Astrocyte (in vitro differentiated cells and primary cell): ENCODE data around the gene VCL. TPM values are rescaled to one million over a fixed set of nuclear protein-coding genes. Genes with fewer than 3 reads are reported as not detected.
"Not testable (repeated sequence)": the region's sequence is repeated elsewhere in the genome, so short reads cannot be mapped to it uniquely, and the experiment has no call there.

ENCODE experiments used
- DNase-seq: peaks from one replicate; pipeline ENCODE4 v3.0.0-alpha.2; 2010; ENCODE audit warnings: low read depth
- FAIRE-seq: peaks from 2 replicates; lab custom pipeline; 2011; peaks lifted over from hg19 to GRCh38; lab: Jason Lieb, UNC
- H2AFZ ChIP-seq: 2 replicates; pipeline ENCODE4 v1.6.0; 2012; ENCODE audit warnings: low read depth, low read length, inconsistent platforms
- H3K27ac ChIP-seq: 2 replicates; pipeline ENCODE4 v1.5.1; 2011; ENCODE audit warnings: low read depth, low read length, inconsistent platforms
- H3K27me3 ChIP-seq: 2 replicates; pipeline ENCODE4 v1.6.0; 2011; ENCODE audit warnings: low read length, inconsistent platforms; ENCODE audit not compliant: insufficient read depth
- H3K36me3 ChIP-seq: 2 replicates; pipeline ENCODE4 v1.5.1; 2011; ENCODE audit warnings: low read length, inconsistent platforms; ENCODE audit not compliant: insufficient read depth
- H3K4me1 ChIP-seq: 2 replicates; pipeline ENCODE4 v1.5.1; 2011; ENCODE audit warnings: low read length, inconsistent platforms; ENCODE audit not compliant: insufficient read depth
- H3K4me2 ChIP-seq: 2 replicates; pipeline ENCODE4 v1.6.0; 2012; ENCODE audit warnings: low read length, inconsistent platforms
- H3K4me3 ChIP-seq: 2 replicates; pipeline ENCODE4 v1.5.1; 2011; ENCODE audit warnings: low read depth, mild to moderate bottlenecking, low read length, inconsistent platforms; ENCODE audit not compliant: insufficient read depth
- H3K79me2 ChIP-seq: 2 replicates; pipeline ENCODE4 v1.6.0; 2012; ENCODE audit warnings: mild to moderate bottlenecking, low read length, inconsistent platforms; ENCODE audit not compliant: insufficient read depth
- H3K9ac ChIP-seq: 2 replicates; pipeline ENCODE4 v1.6.0; 2012; ENCODE audit warnings: mild to moderate bottlenecking, low read length, inconsistent platforms
- H3K9me3 ChIP-seq: 2 replicates; pipeline ENCODE4 v1.5.1; 2012; ENCODE audit warnings: low read depth, mild to moderate bottlenecking, low read length, inconsistent platforms; ENCODE audit not compliant: insufficient read depth
- H4K20me1 ChIP-seq: 2 replicates; pipeline ENCODE4 v1.6.0; 2012; ENCODE audit warnings: low read length, inconsistent platforms; ENCODE audit not compliant: insufficient read depth
- H3K27ac Mint-ChIP-seq: one replicate; pipeline ENCODE4 v1.8.0; 2021; ENCODE audit warnings: mild to moderate bottlenecking, mixed read lengths; ENCODE audit not compliant: unreplicated experiment
- H3K27me3 Mint-ChIP-seq: one replicate; pipeline ENCODE4 v1.8.0; 2021; ENCODE audit warnings: low read depth, mixed read lengths; ENCODE audit not compliant: unreplicated experiment
- H3K36me3 Mint-ChIP-seq: one replicate; pipeline ENCODE4 v1.8.0; 2021; ENCODE audit warnings: low read depth, mixed read lengths; ENCODE audit not compliant: unreplicated experiment
- H3K4me1 Mint-ChIP-seq: one replicate; pipeline ENCODE4 v1.8.0; 2021; ENCODE audit warnings: low read depth, mixed read lengths; ENCODE audit not compliant: unreplicated experiment
- H3K4me3 Mint-ChIP-seq: one replicate; pipeline ENCODE4 v1.8.0; 2021; ENCODE audit warnings: mild to moderate bottlenecking, moderate library complexity, mixed read lengths; ENCODE audit not compliant: unreplicated experiment
- H3K9me3 Mint-ChIP-seq: one replicate; pipeline ENCODE4 v1.8.0; 2021; ENCODE audit warnings: mild to moderate bottlenecking, mixed read lengths; ENCODE audit not compliant: unreplicated experiment
- EZH2 ChIP-seq: IDR thresholded peaks from 2 replicates; pipeline ENCODE4 v1.6.1; 2012; ENCODE audit warnings: mild to moderate bottlenecking, low read length, inconsistent platforms; ENCODE audit not compliant: insufficient read depth
- total RNA-seq: library from RNA; stranded (reverse); gene quantifications from 2 replicates; pipeline ENCODE4 v1.2.1, GENCODE V29; 2021
- TF ChIP-seq, protein P1 (sequence below): IDR thresholded peaks from 2 replicates; pipeline ENCODE4 v1.5.1; 2011; ENCODE audit warnings: low read depth, mild to moderate bottlenecking, inconsistent platforms, low read length, moderate library complexity; ENCODE audit not compliant: insufficient read depth

The VCL gene
- total RNA-seq, 1 donor from 2014 or later = 474 TPM

DNA sequence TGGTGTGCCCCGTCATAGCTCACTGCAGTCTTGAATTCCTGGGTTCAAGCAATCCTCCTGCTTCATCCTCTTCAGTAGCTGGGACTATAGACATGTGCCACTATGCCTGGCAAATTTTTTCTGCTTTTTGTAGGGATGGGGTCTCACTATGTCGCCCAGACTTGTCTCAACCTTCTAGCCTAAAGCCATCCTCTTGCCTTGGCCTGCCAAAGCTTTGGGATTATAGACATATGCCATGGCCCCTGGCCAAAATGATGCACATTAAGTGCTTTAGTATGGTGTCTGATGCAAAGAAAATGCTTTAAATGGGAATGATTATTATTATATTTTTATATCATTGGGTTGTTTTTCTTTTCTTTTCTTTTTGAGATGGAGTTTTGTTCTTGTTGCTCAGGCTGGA is 33.2 kb upstream of the VCL start:
- H3K79me2 ChIP-seq = no peaks in the 10 kb centered on the region

DNA sequence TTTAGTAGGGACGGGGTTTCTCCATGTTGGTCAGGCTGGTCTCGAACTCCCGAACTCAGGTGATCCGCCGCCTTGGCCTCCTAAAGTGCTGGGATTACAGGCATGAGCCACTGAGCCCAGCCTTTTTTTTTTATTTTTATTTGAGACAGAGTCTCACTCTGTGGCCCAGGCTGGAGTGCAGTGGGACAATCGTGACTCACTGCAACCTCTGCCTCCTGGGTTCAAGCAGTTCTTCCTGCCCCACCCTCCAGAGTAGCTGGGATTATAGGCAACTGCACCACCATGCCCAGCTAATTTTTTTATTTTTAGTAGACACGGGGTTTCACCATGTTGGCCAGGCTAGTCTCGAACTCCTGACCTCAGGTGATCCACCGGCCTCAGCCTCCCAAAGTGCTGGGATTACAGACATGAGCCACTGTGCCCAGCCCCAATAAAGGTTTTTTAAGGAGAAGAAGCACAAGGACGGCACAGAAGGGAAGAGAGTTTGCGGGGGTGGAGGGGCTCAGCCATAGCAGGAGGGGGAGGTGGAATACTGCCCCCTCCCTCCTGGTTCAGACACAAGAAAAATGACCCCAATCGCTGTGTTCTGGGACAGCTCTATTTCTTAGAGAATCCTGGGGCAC is 32.5 kb upstream of the VCL start:
- H3K79me2 ChIP-seq, H3K36me3 ChIP-seq, H3K4me3 ChIP-seq, H3K27me3 Mint-ChIP-seq, H3K9me3 Mint-ChIP-seq, H3K9me3 ChIP-seq, H3K4me3 Mint-ChIP-seq, H4K20me1 ChIP-seq, DNase-seq, H3K27me3 ChIP-seq, FAIRE-seq, H3K36me3 Mint-ChIP-seq: not testable (repeated sequence)
- Histone ChIP-seq H3K9ac (peak overlapping the region; percentile 53), H3K27ac (peak overlapping the region; percentile 73), H3K4me2 (peak overlapping the region; percentile 78), H3K4me1 (peaks cover 33% of the 10 kb centered on the region), H2AFZ (peak overlapping the region; percentile 71)
- H3K4me1 Mint-ChIP-seq = peaks cover 26% of the 10 kb centered on the region
- peak overlapping the region; percentile 96 for H3K27ac Mint-ChIP-seq

More for the DNA sequence above, 33.2 kb upstream of the VCL start:
- peaks cover 33% of the 10 kb centered on the region for H3K4me1 ChIP-seq
- H2AFZ ChIP-seq = no peak overlapping the region
- TF ChIP-seq EZH2 = no peak
- TF ChIP-seq, protein P1, sequence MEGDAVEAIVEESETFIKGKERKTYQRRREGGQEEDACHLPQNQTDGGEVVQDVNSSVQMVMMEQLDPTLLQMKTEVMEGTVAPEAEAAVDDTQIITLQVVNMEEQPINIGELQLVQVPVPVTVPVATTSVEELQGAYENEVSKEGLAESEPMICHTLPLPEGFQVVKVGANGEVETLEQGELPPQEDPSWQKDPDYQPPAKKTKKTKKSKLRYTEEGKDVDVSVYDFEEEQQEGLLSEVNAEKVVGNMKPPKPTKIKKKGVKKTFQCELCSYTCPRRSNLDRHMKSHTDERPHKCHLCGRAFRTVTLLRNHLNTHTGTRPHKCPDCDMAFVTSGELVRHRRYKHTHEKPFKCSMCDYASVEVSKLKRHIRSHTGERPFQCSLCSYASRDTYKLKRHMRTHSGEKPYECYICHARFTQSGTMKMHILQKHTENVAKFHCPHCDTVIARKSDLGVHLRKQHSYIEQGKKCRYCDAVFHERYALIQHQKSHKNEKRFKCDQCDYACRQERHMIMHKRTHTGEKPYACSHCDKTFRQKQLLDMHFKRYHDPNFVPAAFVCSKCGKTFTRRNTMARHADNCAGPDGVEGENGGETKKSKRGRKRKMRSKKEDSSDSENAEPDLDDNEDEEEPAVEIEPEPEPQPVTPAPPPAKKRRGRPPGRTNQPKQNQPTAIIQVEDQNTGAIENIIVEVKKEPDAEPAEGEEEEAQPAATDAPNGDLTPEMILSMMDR = no peak
- no peak overlapping the region for H3K27ac ChIP-seq
- no peaks in the 10 kb centered on the region for H3K36me3 Mint-ChIP-seq
- H3K36me3 ChIP-seq = no peaks in the 10 kb centered on the region
- H3K27me3 Mint-ChIP-seq = peaks cover under 1% of the 10 kb centered on the region
- H4K20me1 ChIP-seq = no peaks in the 10 kb centered on the region
- H3K9ac ChIP-seq = no peak overlapping the region
- no peak overlapping the region for H3K4me3 Mint-ChIP-seq
- H3K27ac Mint-ChIP-seq = peak overlapping the region; percentile 26
- H3K27me3 ChIP-seq = no peaks in the 10 kb centered on the region
- FAIRE-seq (no peak), DNase-seq (no peak)
- H3K4me1 Mint-ChIP-seq = peaks cover 28% of the 10 kb centered on the region
- H3K4me2 ChIP-seq = no peak overlapping the region
- H3K4me3 ChIP-seq = no peak overlapping the region
- no peaks in the 10 kb centered on the region for H3K9me3 ChIP-seq
- H3K9me3 Mint-ChIP-seq = no peaks in the 10 kb centered on the region

DNA sequence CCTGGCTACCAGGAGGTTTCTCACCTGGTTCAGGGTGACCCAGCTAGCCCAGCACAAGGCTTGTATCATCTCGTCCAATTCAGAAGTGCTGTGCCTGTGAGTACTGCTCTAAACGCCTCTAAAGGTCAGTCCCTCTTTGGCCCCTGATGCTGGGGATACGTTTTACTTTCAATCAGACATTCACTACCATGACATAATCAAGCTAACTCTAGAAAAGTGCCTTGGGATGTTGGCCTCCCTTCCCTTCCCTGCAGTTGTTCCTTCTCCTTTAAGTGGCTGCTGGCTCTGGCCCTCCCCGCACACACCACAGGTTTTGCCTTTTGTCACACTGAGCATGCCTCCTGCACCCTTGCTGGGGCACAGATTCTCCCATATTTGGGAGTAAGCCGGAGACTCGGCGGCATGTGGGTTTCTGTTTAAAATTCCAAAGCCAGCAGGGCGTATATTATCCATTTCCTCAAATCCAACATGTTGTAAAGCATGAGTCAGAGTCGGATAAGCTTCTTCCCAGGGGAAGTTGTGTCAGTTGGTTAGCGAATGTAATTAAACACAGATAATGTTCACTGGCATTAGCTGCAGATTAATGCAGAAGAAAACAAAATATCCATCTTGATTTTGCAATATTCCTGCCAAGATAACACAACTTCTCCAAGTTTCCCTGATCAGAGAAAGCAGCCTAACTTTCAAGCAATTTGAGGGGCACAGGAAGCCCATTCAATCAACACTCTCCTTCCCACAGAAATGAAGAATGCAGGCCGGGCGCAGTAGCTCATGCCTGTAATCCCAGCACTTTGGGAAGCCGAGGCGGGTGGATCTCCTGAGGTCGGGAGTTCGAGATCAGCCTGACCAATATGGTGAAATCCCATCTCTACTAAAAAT is 31.8 kb upstream of the VCL start:
- no peak overlapping the region for H3K4me3 ChIP-seq
- no peaks in the 10 kb centered on the region for H3K27me3 Mint-ChIP-seq
- peak overlapping the region; percentile 53 for H3K9ac ChIP-seq
- H3K36me3 Mint-ChIP-seq = no peaks in the 10 kb centered on the region
- FAIRE-seq = peak; percentile 95
- H3K27me3 ChIP-seq = no peaks in the 10 kb centered on the region
- H3K27ac Mint-ChIP-seq = peak overlapping the region; percentile 96
- peaks cover 26% of the 10 kb centered on the region for H3K4me1 Mint-ChIP-seq
- H3K27ac ChIP-seq = peak overlapping the region; percentile 73
- H3K4me2 ChIP-seq = peak overlapping the region; percentile 78
- H4K20me1 ChIP-seq = no peaks in the 10 kb centered on the region
- no peaks in the 10 kb centered on the region for H3K79me2 ChIP-seq
- peak overlapping the region; percentile 71 for H2AFZ ChIP-seq
- H3K4me1 ChIP-seq = peaks cover 33% of the 10 kb centered on the region
- no peaks in the 10 kb centered on the region for H3K36me3 ChIP-seq
- no peak for TF ChIP-seq EZH2
- TF ChIP-seq, protein P1 = no peak
- H3K4me3 Mint-ChIP-seq = peak overlapping the region; percentile 61
- H3K9me3 ChIP-seq = no peaks in the 10 kb centered on the region
- DNase-seq = peak; percentile 99
- H3K9me3 Mint-ChIP-seq = no peaks in the 10 kb centered on the region
